GM12878 (cell line): ENCODE data around the gene ZBTB16. TPM values are rescaled to one million over a fixed set of nuclear protein-coding genes. Genes with fewer than 3 reads are reported as not detected.

Experiments used
- ATAC-seq: fragments of 200-7000 bp; cut with Tn5 transposase; 3 replicates; pipeline ENCODE4 v1.9.1; 2020; ENCODE audit warnings: mild to moderate bottlenecking, moderate library complexity
- BruUV-seq: library from RNA; stranded (reverse); fragments of 400-500 nt; replicated peaks from 2 replicates; lab custom pipeline; 2021; lab: Mats Ljungman, UMichigan
- CTCF ChIA-PET: fragments of 300-600 bp; sonication (Branson Sonifier 250); formaldehyde crosslinking; extraction: SDS; loops from one replicate; lab custom pipeline; 2021; ENCODE audit warnings: inconsistent platforms; lab: Yijun Ruan, JAX
- POLR2A ChIA-PET: fragments of 350-600 bp; formaldehyde crosslinking; extraction: SDS; loops from one replicate; lab custom pipeline; 2021; ENCODE audit warnings: inconsistent platforms; lab: Charles Lee
- RAD21 ChIA-PET: fragments of 300-600 bp; sonication (Branson Sonifier 250); formaldehyde crosslinking; loops from one replicate; lab custom pipeline; 2023; ENCODE audit warnings: antibody characterized with exemption; ENCODE audit not compliant: unreplicated experiment; lab: Charles Lee
- SMC1A ChIA-PET: fragments of 300-600 bp; sonication (Branson Sonifier 250); formaldehyde crosslinking; loops from one replicate; lab custom pipeline; 2023; ENCODE audit not compliant: unreplicated experiment, uncharacterized antibody; lab: Charles Lee
- DNase-seq: peaks from one replicate; pipeline ENCODE4 v3.0.0-alpha.2; 2011; ENCODE audit warnings: low read depth, low spot score
- FAIRE-seq: peaks from 3 replicates; lab custom pipeline; 2011; peaks lifted over from hg19 to GRCh38; lab: Jason Lieb, UNC
- H2AFZ ChIP-seq: 2 replicates; pipeline ENCODE4 v1.6.0; 2011; ENCODE audit warnings: low read depth, low read length, control low read depth; ENCODE audit not compliant: control insufficient read depth
- H3K27ac ChIP-seq: 2 replicates; pipeline ENCODE4 v1.5.1; 2011; ENCODE audit warnings: control low read depth; ENCODE audit not compliant: control insufficient read depth, insufficient read depth
- H3K27me3 ChIP-seq, 2 experiments: replicated peaks in 1 of 2; 2 replicates each; pipeline versions ENCODE4 v1.6.0 to v1.6.1; 2011; ENCODE audit warnings: low read length in 1 of 2; ENCODE audit not compliant: control insufficient read depth in 2 of 2, insufficient read depth in 2 of 2
- H3K36me3 ChIP-seq, 2 experiments: 2 replicates each; pipeline ENCODE4 v1.5.1; 2011; ENCODE audit warnings: low read length in 1 of 2; ENCODE audit not compliant: control insufficient read depth in 2 of 2, insufficient read depth in 2 of 2
- H3K4me1 ChIP-seq: 2 replicates; pipeline ENCODE4 v1.6.1; 2011; ENCODE audit warnings: mild to moderate bottlenecking, low read length, moderate library complexity, mixed read lengths; ENCODE audit not compliant: control insufficient read depth, insufficient read depth
- H3K4me2 ChIP-seq: 2 replicates; pipeline ENCODE4 v1.6.0; 2011; ENCODE audit warnings: control low read depth; ENCODE audit not compliant: control insufficient read depth, insufficient read depth
- H3K4me3 ChIP-seq: fragments of 200-600 bp; sonication (generic); 2 replicates; pipeline ENCODE4 v1.5.1; 2016
- H3K79me2 ChIP-seq: 2 replicates; pipeline ENCODE4 v1.6.0; 2011; ENCODE audit warnings: low read length; ENCODE audit not compliant: control insufficient read depth, insufficient read depth
- H3K9ac ChIP-seq: 2 replicates; pipeline ENCODE4 v1.8.0; 2011; ENCODE audit warnings: low read length, control low read depth, mixed read lengths; ENCODE audit not compliant: control insufficient read depth, insufficient read depth
- H3K9me3 ChIP-seq: replicated peaks from 3 replicates; pipeline ENCODE4 v1.5.1; 2011; ENCODE audit warnings: mild to moderate bottlenecking, low read length; ENCODE audit not compliant: control insufficient read depth, insufficient read depth
- H4K20me1 ChIP-seq: 2 replicates; pipeline ENCODE4 v1.6.0; 2011; ENCODE audit not compliant: control insufficient read depth, insufficient read depth
- ASH2L ChIP-seq: fragments of 300-600, 200-600 bp; sonication (generic); IDR thresholded peaks from 2 replicates; pipeline ENCODE4 v1.6.1; 2017; ENCODE audit warnings: low read depth, mild to moderate bottlenecking, borderline replicate concordance
- BACH1 ChIP-seq: fragments of 450-650 bp; IDR thresholded peaks from 2 replicates; pipeline ENCODE4 v1.6.1; 2017; ENCODE audit warnings: mild to moderate bottlenecking, borderline replicate concordance
- CBFB ChIP-seq: IDR thresholded peaks from 2 replicates; pipeline ENCODE4 v1.6.1; 2016; ENCODE audit warnings: antibody characterized with exemption, low read depth
- CEBPB ChIP-seq, 2 experiments: fragments of 150-350 bp in 1 of 2; IDR thresholded peaks; 2 replicates each; pipeline ENCODE4 v1.6.1; 2012 to 2014; ENCODE audit warnings: low read depth in 2 of 2, low read length in 2 of 2, borderline replicate concordance in 1 of 2, inconsistent platforms in 1 of 2
- CREM ChIP-seq: IDR thresholded peaks from 2 replicates; pipeline ENCODE4 v1.6.1; 2014; ENCODE audit warnings: antibody characterized with exemption, low read depth
- FOXK2 ChIP-seq: fragments of 450-650 bp; IDR thresholded peaks from 2 replicates; pipeline ENCODE4 v1.6.1; 2017; ENCODE audit warnings: mild to moderate bottlenecking, moderate library complexity
- IKZF1 ChIP-seq: fragments of 450-650 bp; conservative IDR thresholded peaks from 2 replicates; pipeline ENCODE4 v1.6.1; 2017; ENCODE audit warnings: antibody characterized with exemption, mild to moderate bottlenecking
- MYB ChIP-seq: fragments of 150-350 bp; IDR thresholded peaks from 2 replicates; pipeline ENCODE4 v1.6.1; 2014; ENCODE audit warnings: mild to moderate bottlenecking, low read depth, low read length, borderline replicate concordance
- NR2C2 ChIP-seq: IDR thresholded peaks from 2 replicates; pipeline ENCODE4 v1.6.1; 2011; ENCODE audit warnings: borderline replicate concordance, low read depth; ENCODE audit not compliant: control insufficient read depth, insufficient read length
- POLR2AphosphoS2 ChIP-seq: IDR thresholded peaks from 2 replicates; pipeline ENCODE4 v1.6.1; 2011; ENCODE audit warnings: low read depth, mild to moderate bottlenecking, low read length, improper control_type of control experiment, moderate library complexity
- RB1 ChIP-seq: fragments of 450-650 bp; formaldehyde crosslinking; IDR thresholded peaks from 2 replicates; pipeline ENCODE4 v1.6.1; 2017; ENCODE audit warnings: mild to moderate bottlenecking, borderline replicate concordance
- SMARCA5 ChIP-seq: fragments of 450-650 bp; IDR thresholded peaks from 2 replicates; pipeline ENCODE4 v1.6.1; 2017; ENCODE audit warnings: mild to moderate bottlenecking
- TBL1XR1 ChIP-seq: IDR thresholded peaks from 2 replicates; pipeline ENCODE4 v1.6.1; 2012; ENCODE audit warnings: low read depth, low read length, improper control_type of control experiment
- WGBS: methylation state at CpG from one replicate; pipeline ENCODE4 v1.1.6; 2016; ENCODE audit warnings: low lambda C conversion rate; ENCODE audit not compliant: insufficient replicate concordance, insufficient coverage; ENCODE audit errors: missing lambda C conversion rate; 5-methylcytosine and 5-hydroxymethylcytosine counted together
- in situ Hi-C: fragments of 300-500 bp; cut with MboI; formaldehyde crosslinking; loops from 9 replicates; pipeline ENCODE4 v1.14.3; 2018; ENCODE audit warnings: mixed read lengths
- intact Hi-C: fragments of 100-400 bp; cut with micrococcal nuclease; formaldehyde crosslinking; loops from one replicate; pipeline ENCODE4 v1.14.2; 2022; ENCODE audit not compliant: unreplicated experiment
- polyA plus RNA-seq, 11 experiments: library from polyadenylated mRNA; depleted of rRNA in 4 of 11; unstranded in 6 of 11; stranded (reverse) in 5 of 11; fragments of >200 nt; fragmentation: Nextera tagmentation in 4 of 11; fragmentation: Illumina TruSeq in 1 of 11; extraction: Ambion mirVana in 4 of 11; extraction: Trizol in 1 of 11; gene quantifications; 1 replicate in 1 of 11; 2 replicates in 10 of 11; pipeline versions ENCODE4 v1.2.1 to v1.2.3, GENCODE V29; 2011 to 2016; ENCODE audit warnings: inconsistent platforms in 2 of 11, missing spikeins in 2 of 11, low read depth in 1 of 11
- total RNA-seq, 4 experiments: library from RNA; depleted of rRNA in 3 of 4; stranded (reverse); fragments of >200 nt in 3 of 4; fragmentation: Illumina TruSeq in 1 of 4; extraction: Trizol in 1 of 4; gene quantifications; 2 replicates each; pipeline versions ENCODE4 v1.2.1 to v1.2.3, GENCODE V29; 2013 to 2021
- TF ChIP-seq, protein P1 (sequence below): fragments of 450-650 bp; IDR thresholded peaks from 2 replicates; pipeline ENCODE4 v1.6.1; 2017; ENCODE audit warnings: low read depth, mild to moderate bottlenecking, moderate library complexity

The ZBTB16 gene
- total and polyA plus RNA-seq, 10 of the 15 experiments (the other 5 are each of a cell fraction or from before 2014, with no cell fraction given) = 0.38 TPM; not detected in 9

DNA sequence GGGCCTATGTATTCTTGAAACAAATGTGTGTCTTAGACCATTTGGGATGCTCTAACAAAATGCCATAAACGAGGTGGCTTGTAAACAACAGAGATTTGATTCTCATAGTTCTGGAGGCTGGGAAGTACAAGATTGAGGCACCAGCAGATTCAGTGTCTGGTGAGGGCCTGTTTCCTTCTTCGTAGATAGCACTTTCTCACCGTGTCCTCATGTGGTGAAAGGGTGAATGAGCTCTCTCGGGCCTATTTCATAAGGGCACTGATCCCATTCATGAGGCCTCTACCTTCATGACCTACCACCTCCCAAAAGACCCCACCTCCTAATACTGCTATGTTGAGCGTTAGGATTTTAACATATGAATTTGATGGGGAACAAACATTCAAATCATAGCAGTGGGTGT, 230.3 kb downstream of the ZBTB16 start (continued):
- TF ChIP-seq CREM = no peak

DNA sequence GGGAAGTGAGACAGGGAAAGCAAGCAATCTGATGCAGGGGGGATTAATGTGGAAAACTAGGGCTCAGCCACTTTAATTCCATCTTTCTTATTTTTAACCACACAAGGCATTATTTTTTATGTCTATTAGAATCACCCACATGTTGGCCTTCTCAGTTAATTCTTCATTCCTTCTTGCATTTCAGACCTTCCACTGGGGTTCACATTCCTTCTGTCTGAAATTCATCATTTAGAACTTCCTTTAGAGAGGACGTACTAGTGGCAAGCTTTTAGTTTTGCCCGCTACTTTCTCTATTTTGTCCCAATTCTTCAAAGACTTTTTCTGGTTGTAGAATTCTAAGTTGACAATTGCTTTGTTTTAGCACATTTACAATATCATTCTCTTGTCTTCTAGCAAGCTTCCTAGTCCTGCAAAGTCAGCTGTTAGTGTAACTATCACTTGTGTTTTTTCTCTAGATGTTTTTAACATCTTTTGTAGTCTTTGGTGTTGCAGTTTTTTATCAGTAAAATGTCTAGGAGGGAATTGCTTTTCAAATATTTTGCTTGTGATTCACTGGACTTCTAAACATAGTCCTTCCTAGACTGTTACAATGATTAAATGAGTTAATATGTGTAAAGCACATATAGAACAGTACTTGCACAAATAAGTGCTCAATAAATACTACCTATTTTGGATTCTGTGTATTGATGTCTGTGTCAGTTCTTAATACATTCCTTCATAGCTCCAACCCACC, 231.2 kb downstream of the ZBTB16 start:
- no peak overlapping the region for H3K9ac ChIP-seq
- no peaks in the 10 kb centered on the region for H3K79me2 ChIP-seq
- RAD21 ChIA-PET = no interaction called here
- H3K36me3 ChIP-seq = no peaks in the 10 kb centered on the region
- WGBS = 0% methylated on average over 2 of the region's 2 CpGs
- CTCF ChIA-PET = interaction anchor here (1.2 kb wide), 1 partner anchor 1001 kb away, joined by 3 read pairs; no protein-coding TSS in a partner anchor
- ATAC-seq = no peak
- no peak overlapping the region for H2AFZ ChIP-seq
- no peak overlapping the region for H3K4me3 ChIP-seq
- SMC1A ChIA-PET = no interaction called here
- no peaks in the 10 kb centered on the region for H4K20me1 ChIP-seq
- intact Hi-C loops = no loop called here
- no peak overlapping the region for H3K27ac ChIP-seq
- no TSS peak for BruUV-seq
- DNase-seq = no peak
- POLR2A ChIA-PET = no interaction called here
- TF ChIP-seq CEBPB (IDR thresholded peaks at IDR 0.05; ENCODE audit: borderline replicate concordance in 1 of 2, low read depth in 2 of 2, low read length in 2 of 2) (no peak), FOXK2 (no peak)
- in situ Hi-C loops = no loop called here
- no peaks in the 10 kb centered on the region; a peak in 2 of 4 replicates for H3K27me3 ChIP-seq
- FAIRE-seq = no peak
- H3K4me1 ChIP-seq = no peaks in the 10 kb centered on the region
- no peaks in the 10 kb centered on the region for H3K9me3 ChIP-seq
- H3K4me2 ChIP-seq = no peak overlapping the region

- no TSS peak for BruUV-seq
- POLR2A ChIA-PET = no interaction called here
- H3K9ac ChIP-seq = no peak overlapping the region
- no peaks in the 10 kb centered on the region for H4K20me1 ChIP-seq
- H3K36me3 ChIP-seq = no peaks in the 10 kb centered on the region
- DNase-seq (no peak), ATAC-seq (no peak), FAIRE-seq (no peak)
- no peak overlapping the region for H2AFZ ChIP-seq
- H3K9me3 ChIP-seq = no peaks in the 10 kb centered on the region
- no peak overlapping the region for H3K4me2 ChIP-seq
- TF ChIP-seq RB1 (no peak), IKZF1 (no peak), POLR2AphosphoS2 (no peak), MYB (no peak), TBL1XR1 (no peak), SMARCA5 (no peak), NR2C2 (no peak), CBFB (no peak), BACH1 (no peak), ASH2L (no peak)
- TF ChIP-seq, protein P1, sequence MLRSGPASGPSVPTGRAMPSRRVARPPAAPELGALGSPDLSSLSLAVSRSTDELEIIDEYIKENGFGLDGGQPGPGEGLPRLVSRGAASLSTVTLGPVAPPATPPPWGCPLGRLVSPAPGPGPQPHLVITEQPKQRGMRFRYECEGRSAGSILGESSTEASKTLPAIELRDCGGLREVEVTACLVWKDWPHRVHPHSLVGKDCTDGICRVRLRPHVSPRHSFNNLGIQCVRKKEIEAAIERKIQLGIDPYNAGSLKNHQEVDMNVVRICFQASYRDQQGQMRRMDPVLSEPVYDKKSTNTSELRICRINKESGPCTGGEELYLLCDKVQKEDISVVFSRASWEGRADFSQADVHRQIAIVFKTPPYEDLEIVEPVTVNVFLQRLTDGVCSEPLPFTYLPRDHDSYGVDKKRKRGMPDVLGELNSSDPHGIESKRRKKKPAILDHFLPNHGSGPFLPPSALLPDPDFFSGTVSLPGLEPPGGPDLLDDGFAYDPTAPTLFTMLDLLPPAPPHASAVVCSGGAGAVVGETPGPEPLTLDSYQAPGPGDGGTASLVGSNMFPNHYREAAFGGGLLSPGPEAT = no peak
- H3K27me3 ChIP-seq = no peaks in the 10 kb centered on the region; a peak in 2 of 4 replicates
- RAD21 ChIA-PET = no interaction called here
- intact Hi-C loops (no loop called here), in situ Hi-C loops (no loop called here)
- H3K4me3 ChIP-seq = no peak overlapping the region
- no peaks in the 10 kb centered on the region for H3K4me1 ChIP-seq
- SMC1A ChIA-PET = no interaction called here
- no peaks in the 10 kb centered on the region for H3K79me2 ChIP-seq
- H3K27ac ChIP-seq = no peak overlapping the region
- CTCF ChIA-PET = interaction anchor here (1.2 kb wide), 1 partner anchor 1002 kb away, joined by 3 read pairs; no protein-coding TSS in a partner anchor
- WGBS = 66% methylated on average over 5 of the region's 5 CpGs
Measured at GRCh38 chr11:114291381-114291780, 231.9 kb downstream of the ZBTB16 start.
